Activated CD4-positive, alpha-beta T cell treated with anti-CD3 and anti-CD28 coated beads, Interleukin-2, amount 50 U/mL, for 1 hour (primary cell): ENCODE measurements around the gene ELF1.
A peak's percentile ranks its signal among the peaks of the same experiment; 100 is the strongest.
"Not testable (repeated sequence)": the region's sequence is repeated elsewhere in the genome, so short reads cannot be mapped to it uniquely, and the experiment has no call there.

Source experiments
- DNase-seq: peaks from one replicate; pipeline ENCODE4 v3.0.0-alpha.2; 2020

Gene ELF1

DNA sequence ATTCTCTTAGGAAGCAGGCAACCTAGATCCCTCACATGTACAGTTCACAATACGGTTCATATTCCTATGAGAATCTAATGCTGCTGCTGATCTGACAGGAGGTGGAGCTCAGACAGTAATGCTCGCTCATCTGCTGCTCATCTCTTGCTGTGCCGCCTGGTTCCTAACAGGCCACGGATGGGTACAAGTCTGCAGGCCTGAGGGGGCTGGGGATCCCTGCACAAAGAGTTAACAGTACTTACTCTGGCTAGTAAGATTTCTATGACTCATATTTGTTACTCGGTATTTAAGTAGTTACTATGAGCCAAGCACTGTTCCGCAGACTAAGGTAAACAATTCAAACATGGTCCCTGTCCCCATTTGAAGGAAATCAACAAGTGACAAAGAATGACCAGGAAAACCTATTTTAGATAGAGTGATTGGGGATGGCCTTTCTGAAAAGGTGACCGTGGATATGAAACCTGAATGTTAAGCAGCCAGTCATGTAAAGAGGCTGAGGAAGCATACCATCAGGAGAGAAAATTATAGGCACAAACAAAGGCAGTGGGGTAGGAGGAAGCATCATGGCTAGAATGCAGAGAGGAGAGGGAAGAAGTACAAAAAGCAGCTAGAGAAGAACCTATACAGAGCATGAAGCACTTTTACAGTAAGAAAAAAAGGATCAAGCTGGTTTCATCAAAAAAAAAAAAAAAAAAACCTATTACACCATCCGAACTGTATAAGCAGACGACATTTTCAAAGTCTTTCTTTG lies 21.6 kb upstream of the ELF1 start:
- DNase-seq = no peak

DNA sequence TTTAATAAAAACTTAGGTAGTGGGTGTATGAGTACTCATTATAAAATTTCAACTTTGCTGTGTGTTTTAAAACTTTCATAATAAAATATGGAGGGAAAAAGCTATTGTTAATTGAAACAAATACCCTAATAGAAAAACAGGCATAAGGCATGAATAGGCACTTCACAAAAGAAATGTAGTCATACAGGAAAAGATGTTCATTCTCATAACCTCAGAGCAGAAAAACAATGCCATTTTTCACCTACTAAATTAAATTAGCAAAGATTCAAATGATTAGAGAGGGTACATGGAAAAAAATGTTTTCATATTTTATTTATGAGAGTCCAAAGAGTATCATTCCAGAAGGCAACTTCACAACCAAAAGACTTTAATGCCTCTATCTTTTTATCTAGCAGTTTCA lies 20.6 kb upstream of the ELF1 start:
- DNase-seq = no peak

DNA sequence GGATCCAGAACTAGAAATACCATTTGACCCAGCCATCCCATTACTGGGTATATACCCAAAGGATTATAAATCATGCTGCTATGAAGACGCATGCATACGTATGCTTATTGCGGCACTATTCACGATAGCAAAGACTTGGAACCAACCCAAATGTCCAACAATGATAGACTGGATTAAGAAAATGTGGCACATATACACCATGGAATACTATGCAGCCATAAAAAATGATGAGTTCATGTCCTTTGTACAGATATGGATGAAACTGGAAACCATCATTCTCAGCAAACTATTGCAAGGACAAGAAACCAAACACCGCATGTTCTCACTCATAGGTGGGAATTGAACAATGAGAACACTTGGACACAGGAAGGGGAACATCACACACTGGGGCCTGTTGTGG lies 17.4 kb upstream of the ELF1 start:
- not testable (repeated sequence) for DNase-seq

DNA sequence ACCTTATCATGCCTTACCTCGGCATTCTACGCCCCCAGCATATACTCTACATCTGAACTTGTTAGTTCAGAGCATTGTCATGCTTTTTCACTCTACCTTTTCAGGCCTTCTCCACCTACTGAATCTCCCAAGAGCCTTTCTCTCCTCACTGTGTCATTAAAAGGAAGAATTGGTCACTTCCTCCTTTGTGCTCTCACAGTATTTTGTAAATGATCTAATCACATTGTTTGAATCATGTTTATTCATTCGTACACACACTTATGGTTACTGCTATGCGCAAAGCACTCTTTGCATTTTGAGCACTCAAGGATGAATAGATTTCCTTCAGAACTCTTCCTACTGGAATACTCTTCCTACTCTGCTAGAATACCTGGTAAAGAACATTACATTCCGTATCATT lies 15.8 kb upstream of the ELF1 start:
- DNase-seq = no peak

DNA sequence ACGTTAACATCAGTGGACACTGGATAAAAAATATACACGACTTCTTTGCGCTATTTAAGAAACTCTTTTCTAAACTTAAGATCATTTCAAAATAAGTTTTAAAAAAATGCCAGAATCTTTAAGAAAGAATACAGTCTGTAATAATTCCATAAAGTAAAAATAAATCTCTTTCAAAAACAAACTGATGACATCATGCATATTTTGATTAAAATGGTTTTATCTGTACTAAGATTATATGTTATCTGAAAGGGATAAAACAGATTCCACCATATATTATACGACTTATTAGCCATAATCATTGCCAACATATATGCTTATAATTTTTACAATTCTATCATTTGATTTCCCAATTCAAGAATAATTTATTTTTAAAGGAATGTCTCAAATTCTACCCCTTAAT lies 15.3 kb upstream of the ELF1 start:
- DNase-seq = no peak

DNA sequence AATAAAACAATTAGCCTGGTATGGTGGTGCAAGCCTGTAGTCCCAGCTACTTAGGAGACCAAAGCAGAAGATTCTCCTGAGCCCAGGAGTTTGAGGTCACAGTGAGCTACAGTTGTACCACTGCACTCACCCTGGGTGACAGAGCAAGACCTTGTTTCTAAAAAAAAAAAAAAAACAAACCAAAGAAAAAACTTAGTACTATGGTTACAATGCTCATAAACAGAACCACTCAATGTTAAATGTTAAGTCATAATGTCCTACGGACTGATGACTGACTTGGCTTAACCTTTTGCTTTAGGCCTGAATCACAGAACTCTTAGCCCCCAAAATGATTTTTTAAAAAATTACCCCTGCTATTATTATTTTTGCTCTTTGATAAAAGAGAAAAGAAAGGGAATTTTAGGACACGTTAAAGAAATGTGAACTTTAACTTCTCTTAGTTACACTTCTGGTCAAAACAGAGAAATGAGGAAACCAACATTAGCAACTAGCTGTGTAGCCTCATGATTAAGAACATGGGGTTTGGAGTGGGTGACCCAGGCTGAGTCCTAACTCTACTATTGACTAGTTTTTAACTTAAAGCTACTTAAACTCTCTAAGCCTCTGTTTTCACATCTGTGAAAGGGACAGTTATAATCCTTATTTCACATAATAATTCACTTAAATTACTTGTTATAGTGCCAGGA lies 13.7 kb upstream of the ELF1 start:
- DNase-seq = no peak

DNA sequence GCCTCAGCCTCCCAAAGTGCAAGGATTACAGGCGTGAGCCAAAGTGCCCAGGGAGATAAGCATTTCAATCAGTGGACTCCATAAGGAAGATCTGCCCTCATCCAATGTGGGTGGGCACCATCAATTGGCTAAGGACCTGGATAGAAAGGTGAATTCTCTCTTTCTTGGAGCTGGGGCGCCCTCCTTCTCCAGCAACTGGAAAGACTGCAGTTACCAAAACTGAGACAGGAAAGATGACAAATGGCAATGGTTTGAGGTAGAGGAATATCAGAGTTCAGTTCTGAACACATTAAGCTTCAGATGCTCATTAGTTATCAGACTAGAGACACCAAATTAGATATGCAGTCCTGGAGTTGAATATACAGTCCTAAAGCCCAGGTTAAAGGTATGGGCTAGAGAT lies 10.5 kb upstream of the ELF1 start:
- DNase-seq = no peak

DNA sequence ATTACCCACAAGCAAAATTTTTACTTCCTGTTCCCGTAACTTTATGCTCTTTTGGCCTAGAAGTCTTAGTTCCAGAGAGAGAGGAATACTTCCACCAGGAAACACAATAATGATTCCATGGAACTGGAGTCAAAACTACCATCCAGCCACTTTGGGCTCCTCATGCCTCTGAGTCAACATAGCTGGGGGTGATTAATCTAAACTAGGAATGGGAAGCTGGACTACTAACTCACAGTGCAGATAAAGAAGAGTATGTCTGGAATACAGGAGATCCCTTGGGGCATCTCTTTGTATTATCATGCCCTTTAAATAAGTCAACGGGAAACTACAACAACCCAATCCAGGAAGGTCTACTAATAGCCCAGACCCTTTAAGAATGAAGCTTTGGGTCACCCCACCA lies 8.9 kb upstream of the ELF1 start:
- DNase-seq = no peak

DNA sequence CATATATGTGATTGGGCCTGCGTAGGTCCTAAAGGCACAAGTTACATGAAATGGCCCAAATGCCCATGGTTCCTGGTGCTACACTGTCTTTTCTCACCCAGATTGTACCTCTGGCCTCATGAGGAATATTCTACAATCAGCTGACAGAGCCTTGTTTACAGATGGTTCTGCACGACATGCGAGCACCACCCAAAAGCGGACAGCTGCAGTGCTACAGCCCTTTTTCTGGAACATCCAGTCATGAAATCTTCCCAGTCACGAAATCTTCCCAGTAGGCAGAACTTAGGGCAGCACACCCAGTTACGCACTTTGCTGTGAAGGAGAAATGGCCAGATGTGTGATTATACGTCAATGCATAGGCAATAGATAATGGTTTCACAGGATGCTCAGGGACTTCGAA lies 7.7 kb upstream of the ELF1 start:
- no peak for DNase-seq

DNA sequence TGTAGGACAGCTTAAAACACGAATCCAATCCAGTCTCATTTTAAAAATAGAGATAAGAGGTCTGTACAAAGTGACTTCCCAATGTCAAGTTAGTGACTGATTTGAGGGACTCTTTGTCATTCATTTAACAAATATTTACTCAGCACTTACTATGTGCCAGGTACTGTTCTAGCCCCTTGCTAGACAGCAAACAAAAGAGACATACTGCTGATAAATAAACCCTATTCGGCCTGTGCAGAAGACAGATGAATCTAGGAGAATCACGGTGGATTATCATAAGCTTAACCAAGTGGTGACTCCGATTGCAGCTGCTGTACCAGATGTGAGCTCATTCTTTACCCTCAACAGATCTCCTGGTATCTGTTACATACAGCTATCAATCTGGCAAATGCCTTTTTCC lies 6.4 kb upstream of the ELF1 start:
- DNase-seq = no peak

DNA sequence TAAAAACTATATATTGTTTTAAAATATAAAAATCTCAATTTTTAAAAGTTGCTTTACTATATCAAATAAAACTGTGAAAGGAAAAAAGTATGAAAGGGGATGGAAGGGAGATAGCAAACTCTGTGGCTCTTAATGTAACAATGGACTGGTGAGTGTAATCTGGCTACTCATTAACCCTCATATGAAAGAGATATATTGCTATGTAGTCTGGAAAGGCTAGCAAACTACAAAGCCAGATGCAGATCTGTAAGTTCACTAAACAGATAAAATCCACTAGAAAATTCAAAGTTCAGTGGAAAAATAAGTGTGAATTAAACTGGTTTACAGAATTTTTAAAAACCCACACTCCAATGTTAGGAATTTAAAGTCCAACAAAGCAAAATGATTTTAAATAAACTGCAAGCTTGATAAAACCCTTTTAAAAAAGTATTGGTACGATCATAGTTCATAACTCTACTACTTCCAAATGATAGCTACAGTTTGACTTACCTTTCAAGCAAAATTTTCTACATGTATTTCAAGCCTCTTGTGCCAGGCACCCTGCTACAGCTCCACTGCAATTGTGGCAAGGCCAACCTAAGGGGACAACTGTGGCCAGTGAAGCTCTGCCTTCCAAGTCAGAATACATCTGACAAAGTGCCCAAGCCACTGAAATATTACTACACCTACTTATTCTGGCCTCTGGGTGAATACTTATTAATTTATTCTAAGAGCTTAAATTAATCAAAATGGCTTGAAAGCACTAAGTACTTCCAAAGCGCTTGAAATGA lies 647 bp upstream of the ELF1 start:
- DNase-seq = no peak

DNA sequence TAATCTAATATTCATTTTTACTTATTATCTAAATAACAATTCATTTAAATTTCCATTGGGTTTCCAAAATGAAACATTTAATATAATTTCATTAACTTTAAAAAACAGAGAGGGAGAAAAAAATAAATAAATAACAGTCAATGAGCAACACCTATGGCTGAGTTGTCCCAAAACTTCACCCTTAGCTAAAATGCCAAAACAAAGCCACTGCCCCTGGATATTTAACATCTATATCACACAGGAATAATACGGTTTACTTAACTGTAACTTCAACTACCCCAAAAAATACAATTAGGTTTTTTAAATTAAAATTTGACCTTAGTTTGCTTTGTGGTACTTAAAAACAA lies 541 bp downstream of the ELF1 start:
- DNase-seq = no peak

DNA sequence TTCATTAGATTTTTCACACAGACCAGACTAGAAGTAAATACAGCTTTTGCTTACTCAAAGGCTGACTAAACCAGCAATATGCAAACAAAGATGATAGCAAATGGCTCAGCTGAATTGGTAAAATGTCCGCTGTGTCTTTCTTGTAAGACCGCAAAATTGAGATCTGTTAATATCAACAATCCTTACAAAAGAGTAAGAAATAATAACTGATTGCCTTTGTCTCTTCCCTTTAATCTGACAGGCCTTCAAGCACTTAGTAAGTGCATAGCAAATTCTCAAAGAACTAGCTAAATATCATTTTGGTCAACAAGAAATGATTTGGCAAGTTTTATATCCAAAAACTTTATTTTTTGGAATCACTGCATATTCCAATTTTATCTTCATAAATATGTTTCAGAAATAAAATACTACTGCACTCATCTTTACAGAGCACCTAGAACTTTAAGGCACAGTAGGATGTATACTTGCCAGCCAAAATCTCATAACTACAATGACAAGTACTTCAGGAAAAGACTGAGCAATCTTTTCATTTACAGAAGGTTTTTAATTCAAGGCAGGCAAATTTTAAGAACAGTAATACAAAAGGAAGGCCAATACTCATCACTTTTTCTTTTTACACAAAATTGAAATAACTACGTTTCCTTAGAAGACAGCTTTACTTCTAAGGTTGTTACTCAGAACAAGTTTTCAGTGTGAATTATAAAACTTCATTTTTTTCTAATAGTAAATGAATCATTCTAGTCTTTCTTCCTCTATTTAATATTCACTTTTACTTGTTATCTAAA lies 1.1 kb downstream of the ELF1 start:
- DNase-seq = no peak

DNA sequence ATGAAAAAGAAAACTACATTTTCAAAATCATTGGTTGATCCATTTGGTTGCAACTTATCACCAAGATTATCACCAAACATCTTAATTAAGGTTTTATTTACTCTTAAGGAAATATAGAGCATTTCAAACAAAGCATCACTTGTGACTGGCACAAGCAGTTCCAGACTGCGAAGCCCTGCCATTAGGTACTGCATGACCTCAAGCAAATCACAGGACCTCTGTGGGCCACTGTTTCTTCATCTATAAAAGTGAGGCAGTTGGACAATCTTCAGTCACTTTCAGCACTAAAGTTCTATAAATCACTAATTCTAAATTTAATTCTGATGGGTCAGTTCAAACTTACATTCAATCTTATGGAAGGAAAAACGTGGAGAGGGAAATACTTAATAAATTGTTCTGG lies 2.0 kb downstream of the ELF1 start:
- peak; percentile 18 for DNase-seq

DNA sequence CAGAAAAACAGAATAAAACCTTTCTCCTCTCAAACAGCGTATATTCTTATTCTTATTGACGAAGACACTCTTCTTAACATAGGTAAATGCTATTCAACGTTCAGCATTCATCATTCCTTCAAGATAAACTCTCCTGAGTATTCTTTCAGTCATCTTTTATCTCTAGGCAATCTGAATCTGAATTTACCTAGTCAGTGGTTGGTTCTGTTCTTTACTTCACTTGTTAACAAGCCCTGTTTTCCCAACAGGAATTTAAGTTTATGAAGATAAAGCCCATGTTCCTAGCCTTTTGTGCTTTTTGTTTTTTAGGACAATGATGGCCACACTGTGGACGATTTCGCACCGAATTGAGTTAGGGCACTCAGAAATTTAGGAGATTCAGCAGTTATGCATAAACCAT lies 3.2 kb downstream of the ELF1 start:
- no peak for DNase-seq

DNA sequence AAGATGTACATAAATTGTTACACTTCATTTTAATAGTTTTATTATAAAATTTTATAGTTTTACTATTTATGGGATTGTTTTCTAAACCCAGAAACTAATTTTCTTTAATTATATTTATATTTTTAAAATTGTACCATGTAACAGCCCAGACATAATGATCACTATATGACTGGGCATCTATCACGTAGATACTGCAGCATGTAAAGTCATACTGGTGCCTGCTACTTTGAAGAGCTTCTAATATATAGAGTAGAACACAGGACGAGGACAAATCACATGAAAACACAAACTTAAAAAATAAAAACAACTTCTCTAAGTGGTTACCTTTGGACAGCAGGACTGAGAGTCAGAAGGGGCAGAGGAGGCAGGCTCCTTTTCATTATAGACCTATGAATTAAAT lies 5.3 kb downstream of the ELF1 start:
- no peak for DNase-seq

DNA sequence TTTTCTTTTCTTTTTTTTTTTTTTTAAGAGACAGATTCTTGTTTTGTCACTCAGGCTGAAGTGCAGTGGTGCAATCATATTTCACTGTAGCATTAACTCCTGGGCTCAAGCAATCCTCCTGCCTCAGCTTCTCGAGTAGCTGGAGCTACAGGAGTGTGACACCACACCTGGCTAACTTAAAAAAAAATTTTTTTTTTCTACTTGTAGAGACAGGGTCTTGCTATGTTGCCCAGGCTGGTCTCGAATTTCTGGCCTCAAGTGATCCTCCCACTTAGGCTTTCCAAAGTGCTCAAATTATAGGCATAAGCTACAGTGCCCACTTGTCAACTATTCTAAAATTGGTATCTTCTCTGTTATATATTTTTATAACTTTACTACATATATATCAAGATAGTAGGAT lies 6.6 kb downstream of the ELF1 start:
- DNase-seq = no peak

DNA sequence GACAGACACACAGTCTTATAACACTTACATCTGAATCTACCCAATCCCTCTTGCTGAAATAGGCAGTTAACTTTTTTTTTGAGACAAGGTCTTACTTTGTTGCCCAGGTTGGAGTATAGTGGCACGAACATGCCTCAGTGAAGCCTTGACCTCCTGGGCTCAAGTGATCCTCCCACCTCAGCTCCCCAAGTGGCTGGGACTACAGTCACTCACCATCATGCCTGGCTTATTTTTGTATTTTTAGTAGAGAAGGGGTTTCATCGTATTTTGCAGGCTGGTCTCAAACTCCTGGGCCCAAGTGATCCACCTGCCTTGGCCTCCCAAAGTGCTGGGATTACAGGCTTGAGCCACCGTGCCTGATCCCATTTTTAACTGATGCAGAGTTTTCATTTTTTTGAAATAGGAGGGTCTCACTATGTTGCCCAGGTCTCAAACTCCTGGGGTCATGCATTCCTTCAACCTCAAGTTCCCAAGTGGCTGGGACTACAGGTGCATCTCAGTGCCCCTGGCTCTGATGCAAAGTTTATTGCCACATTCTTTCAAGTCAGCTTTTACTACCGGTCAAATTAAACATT lies 7.6 kb downstream of the ELF1 start:
- DNase-seq = no peak

DNA sequence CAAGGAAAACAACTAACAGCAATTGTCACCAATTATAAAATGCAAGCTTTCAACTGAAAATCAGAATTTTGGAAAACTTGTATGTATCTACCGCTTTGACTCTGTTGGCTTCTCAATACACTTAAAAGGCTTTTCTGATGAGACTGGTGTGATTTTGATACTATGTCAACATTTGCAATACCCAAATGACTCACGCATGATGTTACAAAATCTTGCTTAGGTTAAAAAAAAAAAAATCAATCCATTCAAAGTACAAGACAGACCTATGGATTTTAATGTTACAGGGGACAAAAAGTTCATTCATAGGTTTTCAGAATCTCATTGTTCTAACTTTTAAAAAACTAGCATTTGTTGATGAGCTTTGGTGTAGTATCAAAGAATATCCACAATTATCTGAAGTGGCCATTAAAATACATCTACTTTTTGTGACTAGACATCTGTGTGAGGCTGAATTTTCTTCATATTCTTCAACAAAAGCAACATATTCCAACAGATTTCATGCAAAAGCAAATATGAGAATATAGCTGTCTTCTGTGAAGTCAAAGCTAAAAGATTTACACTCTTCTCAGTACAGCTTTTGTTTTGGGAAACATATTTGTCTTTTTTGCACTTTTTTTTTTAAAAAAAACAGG lies 10.7 kb downstream of the ELF1 start:
- no peak for DNase-seq

DNA sequence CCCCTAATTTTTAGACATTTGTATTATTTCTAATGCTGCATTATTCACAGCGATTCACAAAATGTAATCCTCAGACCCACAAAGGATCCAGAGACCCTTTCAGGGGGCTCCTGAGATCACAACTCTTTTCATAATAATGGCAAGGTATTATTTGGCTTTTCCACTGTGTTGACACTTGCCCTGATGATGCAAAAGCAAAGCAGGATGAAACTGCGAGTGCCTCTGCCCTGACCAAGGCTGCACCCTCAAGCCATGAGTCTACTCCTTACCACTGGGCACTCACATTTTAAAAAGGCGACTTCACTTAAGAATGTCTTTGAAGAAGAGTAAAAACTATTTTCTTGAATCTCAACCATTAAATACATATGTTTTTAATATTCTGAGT lies 11.4 kb downstream of the ELF1 start:
- DNase-seq = no peak

DNA sequence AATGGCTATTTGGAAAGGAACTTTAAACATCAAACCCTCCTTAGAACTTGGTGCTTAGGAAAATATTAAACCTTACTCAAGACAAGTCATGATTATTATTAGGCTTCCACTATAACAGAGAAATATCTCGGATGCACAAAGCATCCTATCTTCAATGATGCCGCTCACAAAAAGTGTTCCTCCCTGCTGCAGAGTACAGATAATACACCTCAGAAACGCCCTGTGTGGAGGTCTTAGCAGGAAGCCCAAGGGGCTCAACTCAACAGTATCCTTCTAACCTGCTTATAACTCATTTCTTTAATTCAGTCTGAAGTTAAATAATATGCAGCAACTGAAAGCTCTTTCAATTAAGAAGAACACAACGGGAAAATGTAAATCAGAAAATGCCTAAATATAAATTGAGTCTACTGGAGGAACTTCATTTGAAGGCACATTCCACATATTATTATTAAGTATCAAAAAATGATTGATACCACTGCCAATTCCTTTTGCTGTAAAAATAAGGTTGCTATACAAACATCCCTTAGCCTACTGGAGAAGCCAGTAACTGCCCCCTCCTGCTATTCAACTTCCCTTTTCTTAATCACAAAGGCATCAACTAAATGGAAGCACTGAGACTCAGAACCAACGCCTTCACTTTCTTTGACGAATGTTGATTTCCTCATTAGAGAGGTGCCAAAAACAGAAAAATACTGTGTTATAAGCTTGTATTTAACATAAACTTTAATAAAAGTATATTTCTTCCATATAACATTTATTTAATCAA lies 12.0 kb downstream of the ELF1 start:
- DNase-seq = no peak

DNA sequence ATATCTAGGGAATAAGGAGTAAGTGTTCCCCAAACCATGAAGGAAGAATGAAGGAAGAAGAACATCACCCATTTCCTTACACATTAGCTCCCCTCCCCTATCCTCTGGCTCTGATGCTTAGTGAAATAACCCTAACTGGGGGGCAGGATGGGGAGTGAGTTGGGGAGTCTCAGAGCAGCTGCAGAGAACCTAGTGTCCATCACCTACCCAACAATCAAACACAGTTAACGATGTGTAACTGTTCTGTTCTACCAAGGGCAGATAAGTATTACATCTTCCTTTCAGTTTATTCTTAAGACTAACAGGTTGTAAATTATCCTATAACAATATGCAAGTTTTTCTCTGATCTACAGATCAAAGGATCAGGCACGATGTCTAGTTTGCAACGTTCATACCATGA lies 12.8 kb downstream of the ELF1 start:
- DNase-seq = no peak
